ENCODE measurements around the gene GALNT14.
"Not testable (repeated sequence)": the region's sequence is repeated elsewhere in the genome, so short reads cannot be mapped to it uniquely, and the experiment has no call there.

GALNT14 gene

GRCh38 chr2:30936977-30937376, 201.3 kb downstream of the GALNT14 start:
- no peak for DNase-seq

GRCh38 chr2:30935795-30936194, 202.4 kb downstream of the GALNT14 start:
- DNase-seq, result no peak

GRCh38 chr2:30934066-30934465, 204.2 kb downstream of the GALNT14 start:
- DNase-seq, result no peak

DNA sequence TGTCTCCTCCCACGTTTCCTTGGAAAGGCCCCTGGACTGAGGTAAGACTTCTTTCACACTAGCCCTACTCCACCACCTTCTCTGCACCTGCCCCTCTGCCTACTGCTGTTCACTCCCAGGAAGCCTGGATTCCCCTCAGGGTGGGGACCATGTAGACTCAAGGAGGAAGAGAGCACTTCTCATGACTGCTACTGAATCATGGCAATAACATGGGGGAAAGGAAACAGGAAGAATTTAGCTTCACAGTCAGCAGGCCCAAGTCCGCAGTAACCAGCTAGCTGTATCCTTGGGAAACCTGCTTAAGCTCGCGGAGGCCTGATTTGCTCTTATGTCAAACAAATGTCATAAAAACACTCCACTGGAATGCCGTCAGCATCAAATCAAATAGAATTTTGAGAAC, 204.7 kb downstream of the GALNT14 start:
- no peak for DNase-seq

- DNase-seq, result no peak
These were observed 205.4 kb downstream of the GALNT14 start for GRCh38 chr2:30932870-30933269.

- no peak for DNase-seq
These were observed 206.3 kb downstream of the GALNT14 start for GRCh38 chr2:30931841-30932407.

DNA sequence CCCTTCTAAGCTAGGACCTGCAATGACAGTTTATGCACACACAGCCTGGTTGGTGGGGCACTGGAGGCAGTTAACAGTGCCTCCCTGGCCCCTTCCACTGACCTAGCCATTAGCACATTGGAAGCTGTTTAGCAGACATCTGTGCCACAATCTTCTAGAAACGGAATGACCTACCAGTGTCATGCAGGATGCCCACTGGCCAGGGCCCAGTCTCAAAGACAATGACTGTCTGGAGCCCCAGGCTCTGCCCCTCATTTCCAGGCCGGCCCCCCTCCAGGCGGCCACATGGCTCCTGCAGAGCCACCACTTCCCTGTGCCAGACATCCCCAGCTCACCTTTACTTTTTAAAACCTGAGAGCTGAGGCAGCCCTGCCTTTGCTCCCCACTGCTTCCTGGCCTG, 207.5 kb downstream of the GALNT14 start:
- DNase-seq, result no peak

GRCh38 chr2:30927465-30928075, 210.7 kb downstream of the GALNT14 start:
- no peak for DNase-seq

DNA sequence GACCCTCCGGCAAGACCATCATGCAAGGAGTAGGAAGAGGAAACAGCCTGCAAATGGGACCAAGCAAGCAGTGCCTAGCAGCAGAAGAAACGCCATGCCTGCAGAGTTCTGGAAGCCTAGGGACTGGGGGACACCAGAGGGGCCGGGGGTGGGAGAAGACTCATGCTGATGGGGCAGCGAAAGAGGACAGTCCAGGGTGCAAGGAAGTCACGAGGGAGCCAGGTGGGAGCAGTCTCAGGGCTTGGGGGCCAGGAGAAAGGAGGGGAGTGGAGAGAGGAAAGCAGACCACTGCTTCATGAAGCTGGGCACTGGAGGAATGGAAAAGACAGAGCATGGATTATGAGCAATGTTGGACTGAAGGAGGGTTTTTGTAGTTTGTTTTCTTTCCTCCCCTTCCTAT, 211.6 kb downstream of the GALNT14 start:
- DNase-seq, result no peak

DNA sequence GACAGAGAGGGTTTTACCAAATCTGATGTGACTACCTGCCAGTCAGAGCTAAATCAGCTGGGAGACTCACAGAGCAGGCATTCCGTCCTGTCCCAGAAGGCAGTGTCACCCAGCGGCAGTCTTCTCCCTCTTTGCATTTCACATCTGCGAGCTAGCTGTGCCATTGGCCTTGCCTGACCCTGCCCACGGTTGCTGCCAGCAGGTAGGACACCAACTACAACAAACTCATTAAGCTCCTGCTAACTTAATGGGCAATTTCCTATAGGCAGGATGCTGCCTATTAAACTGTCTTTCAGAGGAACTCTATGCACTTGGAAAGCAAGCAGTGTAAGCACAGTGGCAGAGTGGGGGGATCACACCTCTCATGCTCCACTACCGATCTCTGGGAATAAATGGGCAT, 214.6 kb downstream of the GALNT14 start:
- no peak for DNase-seq

- no peak for DNase-seq
These were observed 217.7 kb downstream of the GALNT14 start for GRCh38 chr2:30920511-30920910.

GRCh38 chr2:30915486-30915885, 222.8 kb downstream of the GALNT14 start:
- DNase-seq, result no peak

DNA sequence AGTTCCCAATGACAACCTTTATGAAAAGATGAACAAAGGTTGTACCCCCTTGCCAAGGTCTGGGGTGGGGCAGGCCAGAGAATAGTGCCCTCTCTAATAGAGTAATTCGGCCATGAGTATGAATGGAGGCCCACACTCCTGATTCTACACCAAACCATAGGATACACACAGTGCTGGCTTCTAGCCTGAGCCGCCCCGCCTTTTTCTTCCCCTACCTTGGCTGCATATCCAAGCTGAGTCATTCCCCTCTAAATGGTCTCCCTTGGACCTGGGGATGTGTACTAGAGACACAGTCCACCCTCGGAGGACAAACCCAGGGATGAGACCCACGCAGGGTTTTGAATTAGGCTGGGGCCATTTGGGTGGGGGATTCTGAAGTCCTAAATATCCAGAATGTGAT, 223.8 kb downstream of the GALNT14 start:
- no peak for DNase-seq

GRCh38 chr2:30912056-30912455, 226.2 kb downstream of the GALNT14 start:
- DNase-seq, result no peak

DNA sequence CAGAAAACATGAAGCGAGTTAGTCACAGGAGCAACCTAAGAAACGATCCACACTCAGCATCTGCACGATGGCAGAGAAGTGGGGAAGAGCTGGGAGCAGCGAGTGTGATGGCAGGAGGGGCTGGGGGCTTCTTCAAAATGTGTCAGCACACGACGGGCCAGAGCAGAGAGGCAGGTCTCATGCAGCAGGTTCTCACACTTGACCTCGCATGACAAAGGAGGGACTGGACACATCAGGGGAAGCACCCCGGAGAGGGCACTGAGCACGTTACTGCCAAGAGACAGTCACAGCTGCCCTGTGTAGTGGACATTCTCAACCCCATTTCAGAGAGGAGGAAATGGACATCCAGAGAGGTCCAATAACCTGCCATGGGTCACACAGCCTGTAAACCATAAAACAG, 226.9 kb downstream of the GALNT14 start:
- DNase-seq, result no peak

DNA sequence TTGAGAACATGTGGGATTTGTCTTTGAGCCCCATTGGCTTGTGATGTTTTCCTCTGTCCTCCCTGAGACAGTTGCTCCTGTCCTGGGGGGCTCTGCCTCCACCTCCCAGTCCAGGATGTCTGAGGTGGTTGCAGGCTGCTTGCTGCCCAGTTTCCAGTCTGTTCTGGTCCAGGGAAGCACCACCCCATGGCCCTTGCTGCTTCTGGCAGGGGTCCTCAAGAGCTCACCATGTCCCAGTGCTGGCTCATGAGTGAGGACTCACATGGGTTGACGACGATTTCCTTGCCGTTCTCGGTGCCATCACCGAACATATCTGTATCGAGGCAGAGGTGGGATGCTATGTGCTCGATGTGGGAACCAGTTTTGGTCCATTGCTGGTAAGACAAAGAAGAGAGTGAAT, 227.6 kb downstream of the GALNT14 start:
- no peak for DNase-seq

DNA sequence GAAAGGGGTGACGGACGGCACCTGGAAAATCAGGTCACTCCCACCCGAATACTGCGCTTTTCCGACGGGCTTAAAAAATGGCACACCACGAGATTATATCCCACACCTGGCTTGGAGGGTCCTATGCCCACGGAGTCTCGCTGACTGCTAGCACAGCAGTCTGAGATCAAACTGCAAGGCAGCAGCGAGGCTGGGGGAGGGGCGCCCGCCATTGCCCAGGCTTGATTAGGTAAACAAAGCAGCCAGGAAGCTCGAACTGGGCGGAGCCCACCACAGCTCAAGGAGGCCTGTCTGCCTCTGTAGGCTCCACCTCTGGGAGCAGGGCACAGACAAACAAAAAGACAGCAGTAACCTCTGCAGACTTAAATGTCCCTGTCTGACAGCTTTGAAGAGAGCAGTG, 233.8 kb downstream of the GALNT14 start:
- not testable (repeated sequence) for DNase-seq

- DNase-seq, result no peak
These were observed 234.9 kb downstream of the GALNT14 start for GRCh38 chr2:30903326-30903725.

DNA sequence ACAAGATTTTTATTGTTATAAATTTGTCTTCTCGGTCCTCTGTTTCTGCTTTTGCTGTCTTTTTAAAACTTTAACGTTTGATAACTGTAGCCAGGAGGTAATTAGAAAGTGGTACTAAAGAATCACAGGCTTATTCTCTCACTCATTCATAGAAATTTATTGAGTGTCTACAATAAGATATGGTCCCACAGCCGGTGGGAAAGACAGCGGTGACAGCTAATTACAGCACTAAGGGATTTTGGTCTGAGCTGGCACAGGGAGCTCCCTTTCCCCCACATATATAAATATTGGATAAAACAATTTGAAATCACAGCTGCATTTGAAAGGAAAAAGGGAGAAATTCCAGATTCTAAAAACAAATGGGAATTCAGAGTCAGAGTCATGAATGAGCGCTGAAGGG, 237.9 kb downstream of the GALNT14 start:
- no peak for DNase-seq

DNA sequence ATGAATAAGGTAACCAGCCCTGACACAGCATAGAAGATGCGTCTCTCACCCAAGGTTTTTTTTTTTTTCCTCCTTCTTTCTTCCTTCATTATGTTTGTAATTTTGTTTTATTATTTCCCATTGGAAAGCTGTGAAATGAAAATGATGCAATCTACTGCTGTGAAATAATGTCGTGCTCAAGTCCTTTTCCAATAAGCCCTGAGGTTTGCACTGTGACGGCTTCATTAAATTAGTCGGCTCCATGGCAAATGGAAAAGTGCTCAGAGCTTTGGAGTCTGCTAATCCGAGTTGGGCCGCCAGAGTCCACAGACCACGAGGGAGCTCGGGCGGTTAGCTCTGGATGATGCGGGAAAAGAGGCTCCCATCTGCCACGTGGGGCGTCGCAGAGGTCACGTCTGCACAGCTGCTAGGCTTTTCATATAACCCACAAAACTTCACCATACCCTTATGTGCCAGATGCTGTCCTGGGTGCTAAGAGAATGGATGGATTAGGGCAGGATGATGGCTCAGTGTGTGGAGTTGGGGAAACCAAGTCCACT, 238.7 kb downstream of the GALNT14 start:
- DNase-seq, result no peak

DNA sequence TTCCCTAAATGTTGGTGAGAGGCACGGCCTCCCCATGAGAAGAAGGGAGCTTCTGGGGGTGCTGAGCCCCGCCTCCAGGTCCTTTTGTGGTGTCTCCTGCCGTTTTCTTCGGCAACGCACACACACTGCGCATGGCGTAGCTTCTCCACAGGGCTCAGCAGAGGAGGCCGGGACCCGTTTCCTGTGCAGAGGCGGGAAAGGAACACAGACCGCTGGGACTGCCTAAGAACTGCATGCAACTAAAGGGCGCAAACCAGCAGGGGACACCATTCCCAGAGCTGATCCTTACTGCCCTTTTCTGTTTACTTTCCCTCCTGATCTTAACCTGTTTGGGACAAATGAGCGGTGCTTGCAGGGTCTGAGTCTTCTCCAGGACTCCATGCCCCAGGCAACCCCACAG, 240.7 kb downstream of the GALNT14 start:
- DNase-seq, result no peak

DNA sequence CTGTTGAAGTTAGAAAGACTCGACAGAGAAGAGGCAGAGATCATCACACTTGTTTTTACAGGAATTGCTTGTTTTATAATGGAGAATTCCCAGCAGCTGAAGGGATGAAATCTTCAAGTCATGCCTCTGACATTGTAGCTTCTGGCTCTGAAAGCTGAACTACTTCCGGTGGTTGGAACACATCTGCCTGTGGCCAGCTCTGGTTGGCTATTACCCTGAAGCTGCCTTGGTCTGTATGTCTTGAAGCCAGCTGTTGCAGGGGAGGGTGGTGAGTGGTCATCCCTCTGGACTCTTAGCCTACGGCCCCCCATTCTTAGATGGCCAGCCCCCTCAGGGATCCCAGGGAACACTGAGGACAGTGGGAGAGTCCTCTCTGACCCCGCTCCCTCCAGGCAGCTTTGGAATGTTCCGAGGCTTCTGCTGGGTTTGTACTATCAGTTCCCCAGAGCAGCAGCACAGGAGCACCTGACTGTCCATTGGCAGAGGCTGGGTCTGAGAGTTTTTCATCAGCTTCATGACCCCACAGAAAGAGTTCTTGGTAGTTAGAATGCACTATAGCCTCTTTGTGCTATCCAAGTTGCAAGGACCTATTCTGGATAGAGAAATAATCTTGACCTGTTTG, 243.6 kb downstream of the GALNT14 start:
- DNase-seq, result no peak

DNA sequence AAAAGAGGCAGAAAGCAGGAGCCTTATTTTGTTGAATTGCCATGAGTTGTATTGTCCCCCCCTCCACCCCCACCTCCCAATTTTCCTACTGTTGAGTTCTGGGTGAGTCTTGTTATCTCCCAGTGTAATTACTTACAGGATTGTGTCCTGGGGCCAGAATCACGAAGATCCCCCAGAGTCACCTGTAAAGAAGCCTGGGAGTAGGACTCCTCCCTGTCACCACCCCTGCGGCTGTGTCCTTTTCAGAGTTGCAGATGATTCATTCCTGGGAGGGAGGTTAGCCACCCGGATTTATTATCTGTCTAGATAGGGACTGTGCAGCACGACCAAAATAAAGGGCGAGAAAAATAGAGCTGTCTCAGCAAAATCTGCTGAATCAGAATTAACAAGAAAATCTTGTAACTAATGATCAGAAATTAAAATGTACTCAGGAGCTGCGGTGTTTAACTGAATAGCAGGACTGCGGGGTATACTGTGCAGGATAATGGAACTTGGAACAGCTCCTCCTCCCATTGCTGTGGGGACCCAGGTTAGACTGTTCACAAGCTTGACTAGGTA, 249.3 kb downstream of the GALNT14 start:
- DNase-seq, result no peak

- no peak for DNase-seq
These were observed 252.2 kb downstream of the GALNT14 start for GRCh38 chr2:30886080-30886479.

Data from stimulated activated CD4-positive, alpha-beta T cell treated with anti-CD3 and anti-CD28 coated beads, Interleukin-12 subunit alpha, Interleukin-12 subunit beta, amount 100 ng/mL, for 4 hours (primary cell).